ENCODE results near the gene RPL28.

GRCh38 chr19:55419103-55419502, 33.4 kb downstream of the RPL28 start:
- no peak for TF ChIP-seq CTCF (tag by site-specific recombination; IDR thresholded peaks at IDR 0.05)
- no peak for TF ChIP-seq BCL11B (tag by site-specific recombination; IDR thresholded peaks at IDR 0.05; ENCODE audit: low read depth)
- TF ChIP-seq KLF17 (tag by site-specific recombination; IDR thresholded peaks at IDR 0.05): no peak
- no peak for TF ChIP-seq ZNF747 (tag by site-specific recombination; IDR thresholded peaks at IDR 0.05)
- no peak for TF ChIP-seq ZNF121 (tag by site-specific recombination; IDR thresholded peaks at IDR 0.05)
- TF ChIP-seq ZNF830 (tag by site-specific recombination; IDR thresholded peaks at IDR 0.05; ENCODE audit: low read depth): no peak
- no peak for TF ChIP-seq TRIM28 (IDR thresholded peaks at IDR 0.05; ENCODE audit: borderline replicate concordance, low read length)
- no peak for TF ChIP-seq INSM2 (tag by site-specific recombination; IDR thresholded peaks at IDR 0.05)
- no peak for TF ChIP-seq ZNF530 (tag by site-specific recombination; IDR thresholded peaks at IDR 0.05; ENCODE audit: low read depth)
- TF ChIP-seq ZNF670 (tag by site-specific recombination; IDR thresholded peaks at IDR 0.05; ENCODE audit: low read depth): no peak
